ENCODE results near the gene STK25.
"Not testable (repeated sequence)": the region's sequence is repeated elsewhere in the genome, so short reads cannot be mapped to it uniquely, and the experiment has no call there.

STK25 gene

DNA sequence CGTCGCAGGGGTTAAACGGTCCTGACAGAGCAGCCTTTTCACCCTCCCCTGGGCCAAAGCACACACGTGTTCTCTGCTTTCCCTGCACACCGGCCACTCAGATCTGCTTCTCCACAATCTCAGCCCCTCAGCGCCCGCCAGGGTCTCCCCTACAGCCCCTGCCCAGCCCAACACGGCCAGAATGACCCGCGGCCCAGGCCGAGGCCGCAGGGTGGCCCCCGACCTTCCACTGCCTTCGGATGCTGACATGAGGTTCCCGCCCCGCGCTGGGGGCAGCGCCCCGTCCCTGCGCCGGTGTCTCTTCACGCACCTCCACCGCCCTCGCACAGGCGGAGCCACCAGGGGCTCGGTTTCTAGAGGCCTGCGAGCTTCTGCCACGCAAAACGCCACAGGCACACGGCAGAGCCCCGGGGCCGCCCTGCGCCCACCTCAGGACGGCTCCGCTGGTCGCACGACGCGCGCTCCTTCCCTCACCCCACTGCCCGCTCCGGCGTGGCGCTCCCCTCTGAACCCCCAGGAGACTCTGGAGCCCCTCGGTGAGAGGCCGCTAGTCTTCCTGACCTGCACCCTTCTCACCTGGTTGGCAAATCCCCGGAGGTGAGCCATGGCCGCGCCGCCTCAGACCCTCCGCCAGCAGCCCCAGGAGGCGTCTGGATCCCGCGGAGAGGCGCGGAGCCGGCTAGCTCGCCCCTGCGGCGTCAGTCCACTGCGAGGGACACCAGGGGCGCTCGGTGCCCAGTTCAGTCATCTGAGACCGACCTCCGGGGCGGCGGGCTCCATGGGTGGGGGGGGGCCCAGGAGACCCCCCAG lies 749 bp downstream of the STK25 start:
- DNase-seq (ENCODE audit: low spot score): peak; percentile 46

DNA sequence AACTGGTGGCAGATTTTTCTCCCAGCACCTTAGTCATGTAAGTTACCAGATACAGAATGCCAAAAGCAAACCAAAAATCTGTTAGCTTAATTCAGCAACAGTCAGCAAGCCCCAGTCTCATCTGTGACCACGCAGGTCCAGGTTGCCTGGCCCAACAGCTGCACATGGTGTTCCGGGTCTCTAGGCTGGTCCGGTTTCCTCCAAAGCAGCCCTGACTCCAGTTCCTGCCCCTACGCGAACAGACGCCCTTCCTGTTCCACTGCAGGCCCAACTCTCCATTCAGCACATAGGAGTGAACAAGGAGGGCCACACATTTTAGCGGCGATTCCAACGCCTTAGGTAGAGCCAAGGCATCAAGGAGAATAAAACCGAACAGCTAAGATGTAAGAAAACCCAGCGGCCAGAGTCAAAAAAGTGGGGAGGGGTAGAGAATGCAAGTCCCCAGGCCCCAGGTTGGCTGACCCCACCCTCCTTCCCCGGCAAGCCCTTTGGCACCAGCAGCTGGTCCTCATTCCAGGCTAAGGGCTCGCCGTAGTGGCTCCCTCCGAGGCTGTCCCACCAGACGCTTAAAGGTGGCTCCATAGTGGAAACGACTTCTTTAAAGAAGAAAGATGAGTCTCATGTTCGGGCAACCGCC lies 1.5 kb downstream of the STK25 start:
- DNase-seq (ENCODE audit: low spot score): peak; percentile 14

DNA sequence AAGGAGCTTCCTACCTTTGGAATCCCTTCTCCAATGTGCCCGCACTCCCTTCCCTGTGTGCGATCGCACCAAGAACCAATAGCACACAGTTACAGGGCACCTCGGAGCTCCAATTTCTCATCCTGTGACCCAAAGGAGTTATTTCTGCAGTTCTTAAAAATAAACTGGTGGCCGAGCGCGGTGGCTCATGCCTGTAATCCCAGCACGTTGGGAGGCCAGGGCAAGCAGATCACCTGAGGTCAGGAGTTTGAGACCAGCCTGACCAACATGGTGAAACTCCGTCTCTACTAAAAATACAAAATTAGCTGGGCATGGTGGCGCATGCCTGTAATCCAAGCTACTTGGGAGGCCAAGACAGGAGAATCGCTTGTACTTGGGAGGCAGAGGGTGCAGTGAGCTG lies 2.1 kb downstream of the STK25 start:
- DNase-seq (ENCODE audit: low spot score): not testable (repeated sequence)

DNA sequence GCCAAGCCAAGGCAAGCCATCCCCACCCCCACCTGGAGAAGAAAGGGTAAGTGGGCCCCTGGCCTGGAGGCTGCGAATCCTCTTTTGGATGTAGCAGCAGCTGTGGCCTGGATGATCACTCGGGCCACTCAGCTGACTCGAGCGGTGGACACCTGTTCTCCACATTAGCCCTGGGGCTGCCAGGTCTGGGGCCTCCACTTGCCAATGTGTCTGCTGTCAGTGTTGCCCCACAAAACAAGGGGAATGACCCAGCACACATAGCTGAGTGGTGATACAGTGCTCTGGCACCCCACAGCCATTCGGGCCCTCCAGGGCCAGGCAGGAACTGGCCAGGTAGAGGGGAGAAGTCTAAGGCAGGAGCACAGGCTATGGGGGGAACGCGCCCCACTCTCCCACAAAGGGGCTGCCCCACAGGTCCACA lies 2.6 kb downstream of the STK25 start:
- DNase-seq (ENCODE audit: low spot score): no peak

DNA sequence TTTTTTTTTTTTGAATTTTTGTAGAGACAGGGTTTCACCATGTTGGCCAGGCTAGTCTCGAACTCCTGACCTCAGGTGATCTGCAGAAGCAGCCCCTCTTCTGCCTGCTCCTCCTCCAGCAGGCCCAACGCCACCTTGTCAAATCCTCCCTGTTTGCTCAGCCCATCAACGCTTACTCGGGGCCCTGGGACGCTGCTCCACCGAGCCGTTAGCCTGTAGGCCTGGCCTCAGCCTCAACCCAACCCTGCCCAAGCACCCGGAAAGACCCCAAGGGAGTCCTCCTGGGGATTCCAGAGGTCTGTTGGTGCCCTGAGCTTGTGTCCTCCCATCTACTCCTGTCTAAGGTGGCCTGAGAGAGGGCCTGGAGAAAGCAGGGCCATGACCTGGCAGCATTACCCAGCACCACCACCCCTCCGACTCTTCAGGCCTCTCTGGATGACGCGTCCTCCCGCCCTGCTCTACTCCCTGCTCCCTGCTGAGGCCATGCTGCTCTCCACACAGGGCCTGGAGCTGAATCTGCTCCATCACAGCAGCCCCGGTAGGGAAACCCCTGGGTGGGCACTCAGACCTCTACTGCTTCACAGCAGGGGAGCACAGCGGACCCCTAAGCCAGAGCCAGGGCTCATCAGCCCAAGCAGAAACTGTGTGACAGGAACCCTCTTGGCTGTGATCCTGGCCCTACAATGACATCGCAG lies 3.2 kb downstream of the STK25 start:
- no peak for DNase-seq (ENCODE audit: low spot score)

DNA sequence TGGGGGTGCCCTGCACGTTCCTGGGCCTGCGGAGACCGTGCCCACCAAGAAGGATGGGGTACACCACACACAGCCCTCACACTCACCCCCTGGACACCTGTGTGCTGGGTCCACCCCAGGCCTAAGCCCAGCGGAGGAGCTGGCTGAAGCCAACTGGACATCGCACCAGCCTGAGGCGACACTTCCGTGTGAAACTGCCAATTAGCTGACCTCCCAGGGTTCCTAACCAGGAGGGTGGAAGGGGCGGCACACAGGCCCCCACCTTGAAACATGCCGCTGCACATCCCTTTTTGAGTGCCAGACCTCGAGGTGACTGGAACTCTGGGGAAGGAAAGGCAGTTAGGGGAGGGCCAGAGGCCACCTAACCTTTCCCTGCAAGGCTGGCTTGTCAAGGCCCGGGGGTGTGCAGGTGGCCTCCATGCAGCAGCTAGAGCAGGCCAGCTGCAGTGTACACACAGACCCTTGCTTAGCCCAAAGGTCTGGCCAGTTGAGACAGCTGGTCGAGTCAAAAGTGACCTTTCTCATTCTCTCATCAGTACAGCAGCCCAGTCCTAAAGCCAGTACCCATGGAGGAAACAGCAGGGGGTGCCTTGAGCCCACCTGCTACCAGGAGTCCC lies 4.5 kb downstream of the STK25 start:
- no peak for DNase-seq (ENCODE audit: low spot score)

DNA sequence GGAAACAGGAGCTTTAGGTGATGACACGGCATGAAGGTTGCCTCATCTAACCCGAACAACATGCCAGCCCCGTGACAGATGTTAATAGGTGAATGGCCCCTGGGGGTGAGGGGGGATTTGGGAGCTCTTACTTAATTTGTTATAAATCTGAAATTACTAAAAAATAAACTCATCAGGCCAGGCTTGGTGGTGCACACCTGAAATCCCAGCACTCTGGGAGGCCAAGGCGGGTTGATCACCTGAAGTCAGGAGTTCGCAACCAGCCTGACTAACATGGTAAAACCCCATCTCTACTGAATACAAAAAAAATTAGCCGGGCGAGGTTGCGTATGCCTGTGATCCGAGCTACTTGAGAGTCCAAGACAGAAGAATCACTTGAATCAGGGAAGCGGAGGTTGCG lies 6.1 kb downstream of the STK25 start:
- DNase-seq (ENCODE audit: low spot score): no peak

DNA sequence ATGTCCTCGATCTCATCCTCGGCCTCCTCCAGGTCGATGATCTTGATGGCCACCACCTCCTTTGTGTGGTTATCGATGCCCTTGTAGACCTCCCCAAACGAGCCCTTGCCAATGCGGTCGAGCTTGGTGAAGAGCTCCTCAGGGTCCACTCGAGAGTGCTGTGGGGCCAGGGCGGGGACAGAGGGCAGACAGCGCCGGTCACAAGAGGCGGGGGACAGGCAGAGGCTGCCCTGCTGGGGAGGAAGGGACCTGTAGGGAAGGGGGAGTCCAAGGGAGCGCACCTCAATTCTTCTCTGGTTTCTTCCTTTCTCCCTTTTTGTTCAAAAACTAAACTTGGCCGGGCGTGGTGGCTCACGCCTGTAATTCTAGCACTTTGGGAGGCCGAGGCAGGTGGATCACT lies 6.8 kb downstream of the STK25 start:
- DNase-seq (ENCODE audit: low spot score): no peak

DNA sequence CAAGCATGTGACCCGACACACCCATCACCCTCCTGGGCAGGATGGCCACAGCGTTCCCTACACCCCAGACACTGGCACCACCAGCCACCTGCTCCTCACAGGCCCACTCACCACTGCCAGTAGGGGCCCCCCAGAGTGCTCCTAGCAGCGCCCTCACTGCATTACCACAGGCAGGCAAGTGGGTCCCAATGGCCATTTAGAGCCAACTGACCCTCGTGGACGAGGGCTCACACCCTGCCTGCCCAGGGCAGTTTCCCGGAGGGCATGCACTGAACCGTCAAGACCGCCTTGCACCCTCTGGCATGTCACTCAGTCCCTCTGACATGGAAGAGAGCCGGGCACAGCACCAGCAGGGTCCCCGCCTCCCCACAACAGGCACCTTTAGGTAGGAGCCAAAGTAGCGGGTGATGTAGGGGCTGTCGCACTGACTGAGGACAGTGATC lies 7.3 kb downstream of the STK25 start:
- DNase-seq (ENCODE audit: low spot score): no peak

DNA sequence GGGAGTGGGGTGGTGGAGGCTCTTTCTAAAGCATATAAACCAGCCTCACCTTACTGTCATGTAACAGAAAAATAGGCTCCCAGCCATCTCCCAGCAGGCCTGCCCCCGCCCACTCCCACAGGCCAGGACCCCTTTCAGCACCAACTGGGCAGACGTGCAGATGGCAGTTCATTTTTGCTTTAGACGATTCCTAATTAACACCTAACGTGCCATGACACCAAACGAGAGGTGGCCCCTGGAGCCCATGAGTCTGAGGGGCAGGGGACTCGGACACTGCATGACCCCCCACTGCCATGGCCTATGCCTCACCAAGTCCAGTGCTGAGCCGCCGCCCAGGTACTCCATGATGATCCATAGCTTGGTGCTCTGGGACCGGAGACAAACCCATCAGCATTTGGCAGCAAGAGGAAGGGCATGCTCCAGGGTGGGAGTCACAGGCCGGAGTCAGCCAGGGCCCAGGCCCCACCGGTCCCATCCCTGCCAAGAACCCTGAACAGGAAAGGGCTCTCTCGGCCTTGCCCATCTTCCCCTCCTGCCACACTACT lies 7.9 kb downstream of the STK25 start:
- no peak for DNase-seq (ENCODE audit: low spot score)

DNA sequence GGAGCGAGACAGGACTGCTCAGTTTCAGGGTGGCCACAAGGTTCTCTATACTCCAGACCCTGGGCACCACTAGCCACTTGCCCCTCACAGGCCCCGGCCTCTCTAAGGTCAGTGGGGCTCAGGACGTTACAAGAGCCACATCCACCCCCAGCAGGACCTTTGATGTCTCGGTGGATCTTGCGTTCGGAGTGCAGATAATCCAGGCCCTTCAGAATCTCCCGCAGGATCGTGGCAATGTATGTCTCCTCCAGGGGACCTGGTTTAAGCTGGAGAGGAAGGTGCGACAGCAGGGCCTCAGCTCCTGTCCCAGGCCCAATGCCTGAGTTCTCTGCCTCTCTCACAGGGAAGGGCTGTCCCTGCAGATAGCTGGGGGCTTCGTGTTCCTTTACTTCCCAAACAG lies 8.4 kb downstream of the STK25 start:
- no peak for DNase-seq (ENCODE audit: low spot score)

DNA sequence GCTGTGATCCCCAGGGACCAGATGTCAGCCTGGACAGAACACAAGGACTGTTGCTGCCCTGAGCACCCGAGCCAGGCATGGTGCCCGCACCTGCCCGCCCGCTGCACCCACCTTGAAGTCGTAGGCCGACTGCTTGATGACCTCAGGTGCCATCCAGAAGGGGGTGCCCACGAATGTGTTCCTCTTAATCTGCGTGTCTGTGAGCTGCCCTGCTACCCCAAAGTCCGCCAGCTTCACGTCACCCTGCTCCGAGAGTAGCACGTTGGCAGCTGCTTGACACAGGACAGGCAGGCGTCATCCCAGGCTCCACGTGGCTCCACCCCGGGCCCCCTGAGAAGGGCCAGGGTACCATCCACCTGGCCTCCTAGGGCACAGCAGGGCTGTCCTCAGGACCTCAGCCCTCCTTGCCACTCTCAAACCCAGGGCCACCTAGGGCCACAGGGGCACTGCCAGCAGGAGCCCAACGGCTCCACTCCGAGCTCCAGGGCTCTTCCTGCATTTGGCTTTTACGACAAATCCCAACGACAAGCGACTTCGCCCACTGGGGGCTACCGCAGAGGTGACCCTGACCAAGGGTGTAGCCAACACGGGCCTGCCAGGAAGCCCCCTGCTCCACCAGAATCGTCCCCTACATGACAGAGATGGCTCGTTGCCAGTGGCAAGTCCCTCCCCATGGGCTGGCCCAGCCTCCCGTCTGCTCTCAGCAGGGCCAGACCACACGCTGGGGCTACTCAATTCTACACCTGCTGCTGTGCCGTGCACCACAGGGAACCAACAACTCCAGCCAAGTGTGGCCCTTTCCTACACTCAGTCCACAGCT lies 9.0 kb downstream of the STK25 start:
- no peak for DNase-seq (ENCODE audit: low spot score)

DNA sequence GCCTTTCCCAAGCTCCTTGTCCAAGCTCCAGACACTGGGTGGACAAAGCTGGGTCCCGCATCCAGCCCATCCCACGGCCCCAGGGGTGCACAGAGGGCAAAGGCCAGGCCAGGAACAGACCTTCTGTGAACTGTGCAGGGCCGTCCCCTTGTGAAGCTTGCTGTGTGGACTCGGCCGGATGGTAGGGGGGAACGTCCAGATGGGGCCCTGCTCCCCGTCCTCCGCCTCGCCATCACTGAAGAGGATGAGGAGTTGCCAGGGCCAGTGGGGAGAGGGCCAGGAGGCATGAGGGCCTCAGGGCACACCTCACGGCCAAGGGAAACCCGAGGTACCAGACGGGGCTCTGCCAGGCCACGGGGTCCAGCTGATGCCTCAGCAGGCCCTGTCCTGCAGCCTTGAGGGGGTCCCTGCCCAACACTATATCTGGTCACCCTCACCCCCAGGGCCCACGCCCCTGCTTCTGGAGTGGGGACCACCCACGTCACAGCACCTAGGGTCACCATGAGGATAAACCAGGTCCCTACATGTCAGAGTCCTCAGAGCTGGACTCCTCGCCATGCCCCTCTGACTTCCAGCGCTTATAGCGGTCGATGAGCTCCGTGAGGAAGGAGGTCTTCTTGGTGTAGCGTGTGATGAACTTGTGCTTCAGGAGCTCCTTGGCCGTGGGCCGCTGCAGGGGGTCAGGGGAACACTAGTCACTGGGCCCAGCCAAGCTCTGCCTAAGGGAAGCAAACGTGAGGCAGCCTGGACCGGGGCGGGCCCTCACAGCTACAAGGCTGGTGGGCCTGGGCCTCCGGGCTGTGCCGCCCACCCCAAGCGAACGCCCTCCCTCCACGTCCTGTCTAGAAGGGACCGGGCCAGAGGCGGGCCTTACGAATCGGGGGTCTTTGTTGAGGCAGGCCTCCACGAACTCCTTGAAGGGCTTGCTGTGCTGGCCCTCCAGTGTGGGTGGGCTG lies 10.0 kb downstream of the STK25 start:
- DNase-seq (ENCODE audit: low spot score): no peak

DNA sequence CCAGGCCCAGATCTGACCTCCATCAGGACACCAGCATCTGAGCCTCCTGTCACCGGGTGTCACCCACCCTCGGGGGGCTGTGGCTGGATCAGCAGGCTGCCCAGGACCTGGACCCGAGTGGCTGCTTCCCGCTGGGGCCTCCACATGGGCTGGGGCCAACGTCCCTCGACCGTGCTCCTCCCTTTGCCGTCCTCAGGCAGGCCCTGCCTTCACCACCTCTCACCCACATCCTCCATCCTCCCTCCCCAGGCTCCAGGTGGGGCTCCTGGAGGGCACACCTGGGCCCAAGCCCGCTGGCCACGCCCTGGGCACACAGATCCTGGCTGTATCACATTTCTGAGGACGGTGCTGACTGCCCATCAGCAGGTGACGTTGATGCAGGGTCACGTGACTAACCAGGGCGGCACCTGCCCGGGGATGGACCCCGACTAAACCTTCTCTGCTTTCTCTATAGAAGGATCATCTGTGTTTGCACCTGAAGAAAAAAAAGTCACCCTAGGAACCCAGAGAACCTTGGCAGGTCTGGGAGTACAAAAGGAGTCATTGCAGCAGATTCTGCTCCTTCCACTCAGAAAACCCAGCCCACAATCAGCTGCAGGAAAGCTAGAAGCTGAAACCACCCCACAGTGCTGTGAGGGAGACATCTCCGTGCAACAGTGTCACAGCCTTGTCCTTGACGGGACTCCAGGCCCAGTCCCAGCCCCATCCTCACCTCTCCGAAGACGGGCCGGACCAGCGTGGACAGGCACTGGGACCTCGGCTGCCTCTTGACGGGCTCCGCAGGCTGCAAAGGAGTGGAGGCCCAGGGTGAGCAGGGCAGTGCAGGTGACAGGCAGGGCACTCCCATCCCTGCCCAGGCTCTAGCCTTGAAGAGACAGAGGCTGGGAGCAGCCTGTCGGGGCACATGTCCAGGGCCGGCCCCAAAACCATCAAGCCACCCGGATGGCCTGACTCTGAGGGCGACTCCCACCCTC lies 11.2 kb downstream of the STK25 start:
- no peak for DNase-seq (ENCODE audit: low spot score)

DNA sequence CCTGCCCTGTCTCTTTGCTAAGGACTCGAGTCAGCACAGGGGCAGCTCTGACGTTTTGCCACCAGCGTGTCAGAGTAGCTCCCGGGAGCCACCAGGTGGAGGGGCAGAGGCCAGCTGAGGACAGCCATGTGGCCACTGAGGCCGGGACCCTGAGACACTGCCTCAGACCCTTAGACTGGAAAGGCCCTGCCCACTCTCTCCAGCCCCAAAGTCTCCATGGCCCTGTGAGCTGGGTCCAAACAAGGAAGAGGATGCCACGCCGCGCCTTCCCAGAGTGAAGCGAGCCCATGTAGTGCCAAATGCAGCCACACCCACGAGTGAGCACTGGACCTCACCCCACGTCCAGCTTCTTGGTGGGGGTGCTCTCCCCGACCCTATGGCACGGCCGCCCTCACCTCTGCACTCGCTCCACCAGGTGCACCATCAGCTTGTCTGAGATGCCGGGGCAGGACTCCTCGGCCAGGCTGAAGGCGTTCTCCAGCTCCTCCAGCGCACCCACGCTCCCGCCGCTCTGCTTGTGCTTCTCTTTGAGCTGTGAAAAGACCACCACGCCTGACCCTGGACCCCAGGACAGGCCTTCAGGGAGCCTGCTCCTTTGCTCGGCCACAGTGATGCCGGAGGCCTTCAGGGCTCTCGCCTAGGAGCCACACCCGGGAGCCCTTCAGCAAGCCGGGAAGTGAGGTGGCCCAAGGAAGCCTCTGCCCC lies 12.2 kb downstream of the STK25 start:
- no peak for DNase-seq (ENCODE audit: low spot score)

DNA sequence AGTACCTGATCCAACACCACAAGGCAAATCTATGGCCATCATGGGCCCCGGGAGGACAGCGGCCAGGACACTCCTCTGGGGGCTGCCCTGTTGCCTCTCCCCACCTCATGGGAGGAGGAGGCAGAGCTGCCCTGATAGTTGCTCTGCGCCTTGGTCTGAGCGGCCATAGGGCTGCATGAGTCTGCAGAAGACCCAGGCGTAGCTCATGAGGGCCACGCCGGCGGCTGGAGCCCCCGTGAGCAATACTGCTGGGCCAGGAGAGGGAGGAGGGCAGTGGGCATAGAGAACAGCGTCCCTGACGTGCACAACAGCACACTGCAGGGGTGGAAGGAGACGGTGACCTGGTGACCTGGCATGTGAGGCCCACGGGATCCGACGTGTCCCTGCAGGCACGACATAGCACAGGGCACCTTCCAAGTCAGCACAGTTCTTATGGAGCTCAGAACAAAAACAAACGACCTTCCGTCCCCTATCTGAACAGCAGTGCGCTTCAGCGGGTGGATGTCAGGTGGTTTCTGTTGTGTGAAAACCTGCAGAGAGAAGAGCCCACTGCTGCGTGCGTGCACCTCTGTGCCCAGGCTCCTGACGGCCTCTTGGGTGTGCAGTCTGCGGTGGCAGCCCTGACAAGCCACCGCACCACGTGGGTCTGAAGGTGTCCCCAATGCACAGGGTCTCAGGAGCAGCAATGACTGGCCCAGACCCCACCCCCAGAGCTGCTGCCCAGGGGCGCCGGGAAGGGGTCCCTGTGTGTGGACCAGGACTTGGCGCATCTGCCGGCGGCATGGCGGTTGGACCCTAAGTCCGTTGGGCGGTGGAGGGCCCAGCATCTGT lies 13.0 kb downstream of the STK25 start:
- no peak for DNase-seq (ENCODE audit: low spot score)

DNA sequence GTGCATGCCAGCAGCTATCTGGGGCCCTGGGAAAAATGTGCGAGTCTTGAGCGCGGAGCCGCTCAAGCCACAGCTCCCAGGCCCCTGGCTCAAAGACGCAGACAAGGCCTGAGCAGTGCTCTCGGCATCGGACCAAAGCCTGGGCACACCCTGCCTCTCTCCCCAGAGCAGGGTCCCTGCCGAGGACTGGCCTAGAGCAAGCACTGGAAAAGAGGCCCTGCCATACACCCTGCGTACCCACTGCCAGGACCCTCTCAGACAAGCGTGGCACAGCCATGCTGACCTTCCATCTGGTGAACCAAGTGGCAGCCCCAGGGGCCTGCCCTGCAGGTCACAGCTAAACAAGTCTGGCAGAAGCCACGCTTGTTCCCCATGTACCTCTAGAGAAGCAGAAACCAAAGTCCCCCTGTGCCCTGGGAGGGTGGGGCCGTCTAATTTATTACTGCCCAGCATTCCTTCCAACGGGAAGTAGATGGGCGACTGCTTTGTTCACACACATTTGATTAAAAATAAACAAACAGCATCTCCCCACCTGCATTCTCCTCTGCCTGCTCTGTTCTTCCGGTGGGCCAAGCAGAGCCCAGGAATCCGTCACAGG lies 14.0 kb downstream of the STK25 start:
- no peak for DNase-seq (ENCODE audit: low spot score)
